ENCODE measurements around the gene PVR. TPM values are rescaled to one million over a fixed set of nuclear protein-coding genes. Genes with fewer than 3 reads are reported as not detected.

The PVR gene
- total and polyA plus RNA-seq, 9 of the 15 experiments (the other 6 are each of a cell fraction or from before 2014, with no cell fraction given), result 0.89 to 14.5 (median 9.8) TPM

DNA sequence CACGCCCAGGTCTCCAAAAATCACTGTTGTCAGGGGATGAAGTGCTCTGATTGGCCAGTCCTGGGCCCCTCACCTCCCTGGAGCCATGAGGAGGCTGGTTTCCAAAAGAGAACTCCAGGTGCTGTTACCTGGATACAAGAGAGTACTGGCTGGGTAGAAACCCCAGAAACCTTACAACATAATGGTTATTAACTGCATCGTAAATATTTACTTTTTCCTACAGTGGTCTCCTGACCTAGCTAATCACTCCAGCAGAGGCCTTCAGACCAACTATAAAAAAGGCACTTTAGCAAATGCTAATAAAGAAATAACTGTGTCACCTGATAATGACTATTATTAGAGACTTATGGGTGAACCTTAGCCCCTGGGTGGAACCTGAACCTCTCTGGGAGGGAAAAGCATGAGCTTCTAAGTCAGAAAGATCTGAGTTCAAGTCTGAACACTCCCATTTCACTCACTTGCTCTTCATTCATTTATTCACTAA is 31.9 kb upstream of the PVR start (continued):
- no peak for TF ChIP-seq MYC (IDR thresholded peaks at IDR 0.05; ENCODE audit: low read depth, low read length)
- TF ChIP-seq MYC (CRISPR knock-in tag; IDR thresholded peaks at IDR 0.05; ENCODE audit: borderline replicate concordance, low read depth), result no peak
- TF ChIP-seq ATF7 (IDR thresholded peaks at IDR 0.05), result no peak
- TF ChIP-seq FUS (optimal IDR thresholded peaks at IDR 0.05; ENCODE audit: low read depth, low read length), result no peak
- TF ChIP-seq YY1 (IDR thresholded peaks at IDR 0.05; ENCODE audit: borderline replicate concordance in 1 of 3, control insufficient read depth in 1 of 3, extremely low read depth in 1 of 3, insufficient read depth in 3 of 3, insufficient read length in 1 of 3, insufficient replicate concordance in 2 of 3, low read depth in 1 of 3, low read length in 2 of 3), result no peak

DNA sequence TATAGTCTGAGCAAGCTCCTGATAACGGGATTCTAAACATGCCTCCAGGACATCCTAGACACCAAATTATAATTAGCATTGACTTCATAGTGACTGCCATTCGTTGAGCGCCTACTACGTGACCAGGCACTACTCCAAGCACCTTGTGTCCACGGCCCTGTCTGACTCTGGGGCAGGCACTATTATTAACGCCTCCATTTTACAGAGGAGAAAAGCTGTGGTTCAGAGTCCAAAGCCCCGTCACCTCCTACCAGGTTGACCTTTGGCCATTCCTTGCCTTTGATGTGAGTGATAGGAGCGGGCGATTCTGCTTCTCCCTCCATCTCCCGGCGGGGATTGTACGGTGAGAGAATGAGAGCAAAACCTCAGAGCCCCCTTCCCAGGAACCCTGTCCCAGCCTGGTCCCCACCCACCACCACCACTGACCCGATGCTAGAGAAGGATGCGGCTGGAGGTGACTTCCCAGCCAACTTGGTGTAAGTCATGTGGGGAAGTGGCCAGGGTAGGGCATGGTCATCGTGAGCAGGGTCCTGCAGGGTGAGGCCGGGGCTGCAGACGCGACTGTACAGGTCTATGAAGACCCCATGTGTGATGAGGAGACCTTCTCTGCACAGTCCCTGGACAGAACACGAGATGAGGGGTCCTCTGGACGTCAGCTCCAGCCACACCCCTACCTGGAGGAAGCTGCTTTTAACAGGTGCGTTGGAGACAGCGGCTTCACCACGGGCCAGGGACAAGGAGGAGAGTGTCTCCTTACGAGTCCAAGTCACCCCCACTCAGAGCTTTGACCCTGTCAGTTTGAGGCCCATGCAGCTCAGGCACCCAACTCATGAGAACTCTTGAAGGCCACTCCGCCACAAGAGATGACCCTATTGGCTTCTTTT is 30.2 kb upstream of the PVR start, which contains the start of gene IGSF23:
TSS of gene IGSF23 (plus strand) at position 269 of the 884 bp plus-strand sequence. CDS start at position 352, 83 bp downstream.
- WGBS (ENCODE audit: insufficient coverage, low coverage, missing lambda C conversion rate), result 35% methylated on average over 25 of the region's 25 CpGs
- no TSS peak for BruUV-seq (replicated peaks)

More for the DNA sequence above, 30.2 kb upstream of the PVR start, which contains the start of gene IGSF23:
- Histone ChIP-seq H3K9me1 (ENCODE audit: control insufficient read depth, insufficient read depth, low read length) (no peaks in the 10 kb centered on the region), H3K9ac (ENCODE audit: insufficient read depth in 1 of 2, low read depth in 2 of 2, low read length in 2 of 2) (no peak within 1 kb of the TSS), H3K27me3 (ENCODE audit: control insufficient read depth in 2 of 2, insufficient read depth in 2 of 2, low read length in 2 of 2) (no peaks in the 10 kb centered on the region; a peak in 2 of 5 replicates), H3K36me3 (ENCODE audit: control insufficient read depth, insufficient read depth, low read length) (no peaks in the 10 kb centered on the region), H3K79me2 (ENCODE audit: control insufficient read depth, insufficient read depth, low read length) (no peaks in the 10 kb centered on the region), H3K4me2 (ENCODE audit: insufficient read depth, low read length) (no peak within 1 kb of the TSS), H4K20me1 (replicated peaks; ENCODE audit: control insufficient read depth, insufficient read depth, low read length) (no peaks in the 10 kb centered on the region), H3K4me3 (no peak within 1 kb of the TSS), H3K9me3 (replicated peaks; ENCODE audit: control insufficient read depth, insufficient read depth, low read depth, low read length) (no peaks in the 10 kb centered on the region), H3K4me1 (replicated peaks in 1 of 2; ENCODE audit: control insufficient read depth in 2 of 2, insufficient read depth in 2 of 2, low read length in 2 of 2) (peaks cover under 1 to 4% of the 10 kb centered on the region in 2 experiments; a peak in 3 of 5 replicates), H3K27ac (ENCODE audit: extremely low read depth, low read depth, low read length) (no peak within 1 kb of the TSS), H2AFZ (ENCODE audit: low read depth, low read length) (no peak within 1 kb of the TSS)
- POLR2A ChIA-PET, result interaction anchor here (0.6 to 2.4 kb wide), 3 partner anchors 9 to 37 kb away, joined by 3 to 8 read pairs (median 3); no protein-coding TSS in a partner anchor
- ATAC-seq, result no peak
- intact Hi-C loops (cut with micrococcal nuclease), result no loop called here
- TF ChIP-seq NCOA6 (IDR thresholded peaks at IDR 0.05) (no peak), USF1 (CRISPR knock-in tag; IDR thresholded peaks at IDR 0.05) (0 out of 2 replicates have a peak, but pooled peaks have one; percentile 10)
- in situ Hi-C loops (cut with MboI), result no loop called here
- DNase-seq (ENCODE audit: extremely low read depth in 1 of 4, low spot score in 3 of 4), result no peak
- no peak for FAIRE-seq
- CTCF ChIA-PET (ENCODE audit: low intra/inter-chr PET ratio), result interaction anchor here (0.6 kb wide), 1 partner anchor 38 kb away, joined by 3 read pairs; no protein-coding TSS in a partner anchor
